ENCODE measurements around the gene TSTD1.

The TSTD1 gene, protein sequence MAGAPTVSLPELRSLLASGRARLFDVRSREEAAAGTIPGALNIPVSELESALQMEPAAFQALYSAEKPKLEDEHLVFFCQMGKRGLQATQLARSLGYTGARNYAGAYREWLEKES

DNA sequence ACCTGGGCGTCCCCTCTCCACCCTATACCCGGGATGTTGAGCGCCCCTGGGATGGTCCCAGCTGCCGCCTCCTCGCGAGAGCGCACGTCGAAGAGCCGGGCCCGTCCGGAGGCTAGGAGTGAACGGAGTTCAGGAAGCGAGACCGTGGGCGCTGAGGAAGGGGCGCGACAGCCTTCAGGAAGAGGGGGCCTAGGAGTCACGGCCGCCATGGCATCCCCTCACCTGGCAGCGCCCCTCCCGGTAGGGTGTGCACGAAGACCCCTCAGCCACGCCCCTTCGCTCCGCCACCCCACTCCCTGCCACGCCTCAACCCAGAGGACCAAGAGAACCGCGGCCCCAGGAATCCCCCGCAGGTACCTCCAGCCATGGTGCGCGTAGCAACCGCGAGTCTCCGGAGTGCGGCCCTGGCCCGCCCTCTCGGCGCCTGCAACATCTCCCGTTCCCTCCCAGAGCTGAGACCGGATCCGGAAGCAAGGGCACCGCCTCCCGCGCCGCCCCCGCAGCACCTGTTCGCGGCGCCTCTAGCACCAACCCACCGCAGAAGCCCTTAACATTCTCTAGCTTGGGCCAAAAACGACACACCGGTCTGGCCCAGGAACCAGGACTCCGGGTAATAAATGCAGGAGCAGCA lies at the start of gene TSTD1:
Gene TSTD1, minus strand, starts transcription at position 442 of the 631 bp plus-strand sequence. Its CDS starts 75 bp downstream, at position 367.
- in situ Hi-C loops (cut with MboI; ENCODE audit: low sequenced_read_pairs) = no loop called here

DNA sequence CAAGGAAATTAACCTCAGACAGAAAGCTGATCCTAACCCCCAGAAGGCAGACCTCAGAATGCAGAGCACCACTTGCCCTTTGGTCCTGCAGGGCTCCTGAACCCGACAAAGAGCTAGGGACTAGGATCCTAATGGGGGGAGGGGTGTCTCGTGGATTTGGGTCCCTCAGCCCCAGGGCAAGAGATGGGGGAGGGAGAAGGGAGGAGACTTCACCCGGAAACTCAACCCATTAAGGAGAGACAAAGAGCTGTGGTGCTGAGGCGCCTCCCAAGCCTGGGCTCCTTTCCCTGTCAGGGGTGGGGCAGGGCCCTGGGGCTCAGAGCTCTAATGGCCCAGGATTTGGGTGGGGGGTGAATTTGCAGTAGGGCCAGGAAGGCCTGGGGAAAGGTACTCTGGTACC lies 47.7 kb upstream of the TSTD1 start:
- in situ Hi-C loops (cut with MboI; ENCODE audit: low sequenced_read_pairs) = no loop called here

DNA sequence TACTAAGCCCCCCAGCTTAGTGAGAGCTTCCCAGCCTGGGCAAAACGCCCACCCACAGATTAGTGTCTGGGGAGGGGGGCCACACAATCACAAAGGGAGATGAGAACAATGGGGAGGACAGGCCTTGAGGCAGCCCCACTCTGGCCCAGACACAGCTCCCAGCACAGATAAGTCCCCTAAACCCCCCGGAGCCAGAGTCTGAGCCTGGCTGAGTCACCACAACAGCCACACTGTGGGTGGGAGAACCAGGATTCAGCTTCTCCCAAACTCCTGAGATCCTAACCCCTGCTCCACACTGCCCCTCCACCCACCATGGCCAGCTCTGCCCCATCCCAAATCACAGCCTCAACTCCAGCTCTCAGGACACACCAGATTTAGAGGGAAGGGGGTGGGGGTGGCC lies 46.4 kb upstream of the TSTD1 start:
- in situ Hi-C loops (cut with MboI; ENCODE audit: low sequenced_read_pairs) = no loop called here

- in situ Hi-C loops (cut with MboI; ENCODE audit: low sequenced_read_pairs) = no loop called here
Observed at GRCh38 chr1:161084597-161084988, 45.8 kb upstream of the TSTD1 start.

DNA sequence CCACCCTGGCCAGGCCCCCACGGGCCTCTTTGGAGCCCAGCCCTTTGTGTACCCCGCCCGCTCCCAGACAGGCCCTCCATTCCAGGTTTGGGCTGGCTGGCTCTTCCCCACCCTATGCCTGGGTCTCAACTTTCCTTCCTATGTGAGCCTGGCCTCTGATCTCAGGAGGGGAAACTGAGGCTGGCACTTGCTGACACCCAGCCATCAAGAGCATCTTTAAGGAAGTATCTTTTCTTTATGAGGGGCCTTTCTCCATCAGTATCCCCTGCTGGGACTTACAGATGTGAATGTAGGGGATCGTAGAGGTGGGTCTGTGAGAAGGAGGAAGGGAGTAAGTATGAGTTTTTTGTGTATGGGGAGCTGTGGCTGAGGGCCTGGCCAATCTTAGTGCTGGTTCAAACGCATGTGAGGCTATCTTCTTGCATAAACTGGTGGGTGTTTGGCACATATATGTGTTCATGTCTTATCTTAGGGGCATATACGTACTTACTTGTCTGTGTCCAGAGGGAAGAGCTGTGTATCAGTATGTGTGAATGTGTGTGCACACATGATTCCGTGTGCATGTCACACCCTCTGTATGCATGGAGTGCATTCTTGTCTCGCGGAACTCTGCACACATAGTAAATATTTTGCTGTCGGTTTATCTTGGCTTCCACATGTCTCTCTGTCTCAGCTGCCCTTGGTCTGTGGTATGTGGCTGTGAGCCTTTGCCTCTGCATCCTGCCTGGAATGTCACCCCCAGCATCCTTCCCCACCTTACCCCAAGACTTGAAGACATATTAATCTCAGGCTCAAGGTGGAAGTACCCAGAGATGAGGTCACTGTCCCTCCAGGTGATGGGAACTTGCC lies 45.2 kb upstream of the TSTD1 start:
- in situ Hi-C loops (cut with MboI; ENCODE audit: low sequenced_read_pairs) = no loop called here

DNA sequence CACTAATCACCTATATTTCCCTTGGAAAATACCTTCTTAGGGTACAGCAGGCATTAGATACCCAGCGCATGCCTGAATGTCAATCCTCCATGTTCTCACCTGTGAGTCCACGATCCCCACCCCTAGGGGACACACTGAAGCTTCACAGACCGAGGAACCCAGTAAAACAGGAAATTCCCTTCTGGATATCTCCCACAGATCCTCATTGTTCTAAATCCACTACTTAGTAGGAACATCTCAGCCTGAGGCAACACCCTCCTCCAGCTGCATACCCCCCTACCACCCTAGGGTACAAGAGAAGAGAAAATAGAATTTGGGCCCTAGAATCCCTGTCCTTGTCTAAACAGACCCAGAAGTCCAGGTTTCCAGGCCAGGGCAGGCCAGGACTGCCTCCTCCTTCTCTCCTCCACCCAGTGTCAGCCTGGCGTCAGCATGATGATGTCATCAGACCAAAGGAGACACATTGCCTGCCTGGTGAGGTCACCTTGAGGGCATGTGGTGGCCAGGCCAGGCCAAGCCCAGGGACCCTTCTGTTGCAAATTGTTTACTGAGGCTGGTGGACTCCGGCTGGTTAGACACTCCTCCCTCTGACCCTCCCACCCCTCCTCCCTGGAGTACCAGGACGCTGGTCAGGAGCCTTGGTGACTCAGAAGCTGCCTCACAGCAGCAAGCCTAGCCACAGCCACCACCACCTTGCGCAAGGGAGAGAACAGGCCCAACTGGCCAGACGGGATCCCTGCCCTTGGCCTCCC lies 44.4 kb upstream of the TSTD1 start:
- in situ Hi-C loops (cut with MboI; ENCODE audit: low sequenced_read_pairs) = no loop called here

DNA sequence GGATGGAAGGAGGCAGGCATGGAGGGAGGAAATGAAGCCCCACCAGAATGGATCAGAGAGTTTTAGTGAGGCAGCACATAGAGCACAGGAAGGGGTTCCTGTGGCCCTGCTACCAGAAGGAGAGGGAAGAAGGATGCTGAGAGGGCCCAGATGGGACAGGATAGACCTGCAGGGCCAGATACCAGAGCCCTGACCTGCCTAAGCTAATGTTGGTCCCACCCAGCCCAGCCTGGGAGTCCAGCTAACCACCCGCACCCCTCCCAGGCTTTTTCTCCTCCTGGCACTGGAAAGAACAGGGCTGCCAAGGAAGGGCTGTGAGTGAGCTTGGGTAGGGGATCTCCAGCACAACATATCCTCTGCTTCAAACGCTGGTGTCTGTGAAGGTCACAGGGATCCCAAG lies 43.7 kb upstream of the TSTD1 start:
- in situ Hi-C loops (cut with MboI; ENCODE audit: low sequenced_read_pairs) = no loop called here

DNA sequence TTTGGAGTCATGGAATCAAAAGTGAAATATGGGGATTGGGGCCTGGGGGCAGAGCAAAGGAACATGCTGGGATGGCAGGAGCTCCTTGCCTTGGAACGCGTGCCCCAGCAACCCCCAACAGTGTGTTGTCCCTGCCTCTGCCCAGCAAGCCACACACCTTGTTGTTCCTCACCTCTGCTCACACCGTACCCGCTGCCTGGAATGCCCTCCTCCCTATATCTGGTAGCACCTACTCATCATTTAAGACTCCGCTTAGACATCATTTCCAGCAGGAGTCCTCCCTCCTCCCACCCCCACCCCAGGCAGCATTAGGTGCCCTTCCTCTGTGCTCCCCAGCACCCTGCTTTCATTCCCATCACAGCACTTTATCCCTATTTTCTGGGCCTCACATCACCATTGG lies 42.8 kb upstream of the TSTD1 start:
- in situ Hi-C loops (cut with MboI; ENCODE audit: low sequenced_read_pairs) = no loop called here

GRCh38 chr1:161080441-161081405 lies 42.0 kb upstream of the TSTD1 start:
- in situ Hi-C loops (cut with MboI; ENCODE audit: low sequenced_read_pairs) = no loop called here

DNA sequence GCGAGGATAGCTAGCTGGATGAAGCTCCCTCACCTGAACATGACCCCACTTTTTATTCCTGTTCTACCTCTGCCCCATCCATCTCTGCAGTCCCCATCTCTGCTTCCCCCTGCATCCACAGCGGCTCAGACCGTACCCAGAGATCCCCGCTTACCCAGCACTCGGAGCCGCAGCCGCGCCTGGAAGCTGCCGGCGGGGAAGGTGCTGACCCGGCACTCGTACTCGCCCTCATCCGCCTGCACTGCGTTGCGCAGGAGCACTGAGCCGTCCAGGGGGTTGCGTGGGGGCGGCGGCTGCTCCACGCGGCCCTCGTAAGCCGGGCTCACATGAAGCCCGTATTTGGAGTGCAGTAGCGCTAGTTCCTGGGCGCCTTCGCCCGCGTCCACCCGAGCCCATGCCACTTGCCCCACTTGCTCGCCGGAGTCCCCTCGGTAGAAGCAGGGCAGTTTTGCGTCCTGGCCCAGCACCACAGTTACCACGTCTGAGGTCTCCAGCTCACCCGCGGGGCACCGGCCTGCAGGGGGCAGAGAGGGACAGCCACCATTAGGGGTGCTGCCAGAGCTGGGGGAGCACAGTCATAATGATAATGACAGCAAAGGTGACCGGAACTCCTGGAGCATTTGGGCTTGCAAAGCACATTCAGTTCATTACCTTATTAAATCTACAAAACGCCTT lies 40.8 kb upstream of the TSTD1 start:
- in situ Hi-C loops (cut with MboI; ENCODE audit: low sequenced_read_pairs) = no loop called here

DNA sequence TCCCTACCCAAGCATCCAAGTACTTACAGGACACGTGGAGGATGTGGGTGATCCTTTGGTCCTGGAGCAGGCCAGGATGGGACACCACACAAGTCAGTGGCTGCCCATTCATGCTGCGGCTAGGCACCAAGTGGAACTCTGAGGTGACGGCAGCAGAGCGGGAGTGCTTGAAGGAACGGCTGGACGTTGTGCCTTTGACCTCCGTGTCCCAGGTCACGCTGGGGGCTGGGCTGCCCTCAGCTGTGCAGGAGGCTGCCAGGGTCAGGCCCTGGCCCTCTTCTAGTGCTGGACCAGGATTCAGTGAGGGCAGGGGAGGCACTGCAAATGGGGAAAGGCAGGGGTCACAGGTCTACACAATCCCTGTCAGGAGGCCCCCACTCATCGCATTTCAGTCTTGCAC lies 38.7 kb upstream of the TSTD1 start:
- in situ Hi-C loops (cut with MboI; ENCODE audit: low sequenced_read_pairs) = no loop called here

GRCh38 chr1:161076410-161076809 lies 37.6 kb upstream of the TSTD1 start:
- in situ Hi-C loops (cut with MboI; ENCODE audit: low sequenced_read_pairs) = no loop called here

- in situ Hi-C loops (cut with MboI; ENCODE audit: low sequenced_read_pairs) = no loop called here
Observed at GRCh38 chr1:161074676-161075368, 36.1 kb upstream of the TSTD1 start.

DNA sequence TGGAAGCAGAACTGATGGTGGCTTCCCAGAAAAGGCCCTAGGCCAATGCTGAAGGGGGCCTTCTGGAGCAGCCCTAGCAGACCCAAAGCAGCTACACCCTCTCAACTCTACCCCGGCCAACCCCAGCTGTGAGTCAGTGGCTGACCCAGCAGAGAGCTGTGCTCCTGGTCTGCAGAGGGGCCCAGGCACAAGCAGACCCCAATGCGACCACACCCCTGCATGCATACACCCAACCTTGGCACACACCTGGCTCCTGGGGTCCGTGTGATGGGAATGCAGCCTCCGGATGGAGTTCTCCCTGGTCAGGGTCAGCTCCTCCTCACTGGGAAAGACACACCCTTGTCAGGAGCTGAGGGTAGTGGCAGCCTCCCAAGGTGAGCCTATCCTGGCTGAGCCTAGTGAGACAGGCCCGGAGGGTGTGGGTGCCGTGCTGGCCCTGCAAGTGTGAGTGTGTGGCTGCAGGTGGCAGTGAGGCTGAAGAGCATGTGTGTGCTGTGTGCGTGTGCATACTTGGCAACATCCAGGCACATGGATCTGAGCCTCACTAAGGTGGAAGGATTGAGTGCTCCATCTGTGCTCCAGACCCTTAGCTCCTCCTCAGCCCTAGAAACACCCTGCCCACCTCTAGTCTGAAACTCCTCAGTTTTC lies 34.8 kb upstream of the TSTD1 start:
- in situ Hi-C loops (cut with MboI; ENCODE audit: low sequenced_read_pairs) = no loop called here

GRCh38 chr1:161072751-161073449 lies 34.1 kb upstream of the TSTD1 start:
- in situ Hi-C loops (cut with MboI; ENCODE audit: low sequenced_read_pairs) = no loop called here

GRCh38 chr1:161071886-161072371 lies 33.2 kb upstream of the TSTD1 start:
- in situ Hi-C loops (cut with MboI; ENCODE audit: low sequenced_read_pairs) = no loop called here

- in situ Hi-C loops (cut with MboI; ENCODE audit: low sequenced_read_pairs) = no loop called here
Observed at GRCh38 chr1:161070761-161071160, 32.0 kb upstream of the TSTD1 start.

DNA sequence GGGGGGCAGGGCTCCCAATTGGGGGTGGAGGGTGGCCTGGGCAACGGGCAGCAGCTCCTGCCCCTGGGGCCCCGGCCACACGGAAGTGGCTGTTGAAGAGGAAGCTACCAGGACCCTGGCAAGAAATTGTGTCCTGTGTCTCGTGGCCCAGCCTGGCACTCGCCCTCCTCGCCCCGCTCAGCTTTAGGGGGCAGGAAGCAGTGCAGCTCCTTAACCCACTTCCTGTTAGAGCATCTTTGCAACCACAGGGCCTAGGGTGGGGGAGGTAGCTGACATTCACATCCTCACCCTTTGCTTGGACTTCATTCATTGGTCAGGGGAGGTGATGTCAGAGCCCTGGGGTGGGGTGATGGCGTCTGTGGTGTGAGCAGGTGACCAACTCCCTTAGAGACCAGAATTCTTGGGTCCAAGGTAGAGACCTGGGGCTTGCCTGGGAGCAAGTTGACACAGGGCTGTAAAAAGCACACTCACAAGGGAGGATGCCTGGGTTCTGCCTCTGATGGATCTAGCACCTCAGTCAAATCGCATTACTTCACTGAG lies 31.0 kb upstream of the TSTD1 start, which contains the start of gene ARHGAP30:
Gene ARHGAP30, minus strand, starts transcription at position 161 of the 540 bp plus-strand sequence. CDS start 267 bp downstream, outside the sequence.
- in situ Hi-C loops (cut with MboI; ENCODE audit: low sequenced_read_pairs) = no loop called here
